Activated CD8-positive, alpha-beta memory T cell treated with anti-CD3 and anti-CD28 coated beads for 4 hours (primary cell): ENCODE measurements around the gene DDX20.

Source experiments
- DNase-seq, 2 donors: peaks; one replicate each; pipeline ENCODE4 v3.0.0-alpha.2; 2020; ENCODE audit warnings: low read depth in 2 of 2

Gene DDX20

GRCh38 chr1:111755331-111756123, at the start of gene DDX20:
Gene DDX20, plus strand, starts transcription at chr1:111755901. Its CDS starts 24 bp downstream, at chr1:111755925.
- DNase-seq, result peak; percentile 81 to 86

GRCh38 chr1:111706921-111707320, 48.8 kb upstream of the DDX20 start:
- DNase-seq, result no peak

GRCh38 chr1:111707906-111708305, 47.8 kb upstream of the DDX20 start:
- no peak for DNase-seq

GRCh38 chr1:111709986-111710385, 45.7 kb upstream of the DDX20 start:
- no peak for DNase-seq

- DNase-seq, result no peak
Observed at GRCh38 chr1:111716333-111716732, 39.4 kb upstream of the DDX20 start.

- DNase-seq, result no peak
Observed at GRCh38 chr1:111717450-111717849, 38.3 kb upstream of the DDX20 start.

GRCh38 chr1:111719135-111719534, 36.6 kb upstream of the DDX20 start:
- DNase-seq, result no peak

- no peak for DNase-seq
Observed at GRCh38 chr1:111719674-111720132, 36.0 kb upstream of the DDX20 start.

GRCh38 chr1:111720274-111720976, 35.3 kb upstream of the DDX20 start:
- no peak for DNase-seq

- DNase-seq, result no peak
Observed at GRCh38 chr1:111720977-111721786, 34.5 kb upstream of the DDX20 start.

GRCh38 chr1:111723091-111723806, 32.5 kb upstream of the DDX20 start:
- DNase-seq, result no peak

GRCh38 chr1:111723871-111724270, 31.8 kb upstream of the DDX20 start:
- no peak for DNase-seq

- DNase-seq, result no peak
Observed at GRCh38 chr1:111725192-111725591, 30.5 kb upstream of the DDX20 start.

GRCh38 chr1:111727056-111727455, 28.6 kb upstream of the DDX20 start:
- no peak for DNase-seq

GRCh38 chr1:111729271-111729921, 26.3 kb upstream of the DDX20 start:
- no peak for DNase-seq

GRCh38 chr1:111729946-111730681, 25.6 kb upstream of the DDX20 start:
- DNase-seq, result no peak

GRCh38 chr1:111730706-111731105, 25.0 kb upstream of the DDX20 start:
- no peak for DNase-seq

GRCh38 chr1:111731956-111732355, 23.7 kb upstream of the DDX20 start:
- no peak for DNase-seq

- no peak for DNase-seq
Observed at GRCh38 chr1:111732718-111733117, 23.0 kb upstream of the DDX20 start.
